GM23248 (cell line): ENCODE measurements around the gene SHMT2. TPM values are rescaled to one million over a fixed set of nuclear protein-coding genes. Genes with fewer than 3 reads are reported as not detected.

Experiments used
- DNase-seq: peaks from one replicate; pipeline ENCODE4 v3.0.0-alpha.2; 2015
- H2AFZ ChIP-seq: fragments of 200-600 bp; sonication (generic); 2 replicates; pipeline ENCODE4 v1.6.1; 2016; ENCODE audit warnings: antibody characterized with exemption
- H3F3A ChIP-seq: fragments of 200-600 bp; sonication (generic); 2 replicates; pipeline ENCODE4 v1.6.1; 2016; ENCODE audit warnings: mild to moderate bottlenecking, antibody characterized with exemption, mixed run types; ENCODE audit not compliant: insufficient read depth
- H3K27ac ChIP-seq: fragments of 200-600 bp; sonication (generic); 2 replicates; pipeline ENCODE4 v1.5.1; 2016; ENCODE audit warnings: mild to moderate bottlenecking
- H3K27me3 ChIP-seq: fragments of 200-600 bp; sonication (generic); replicated peaks from 2 replicates; pipeline ENCODE4 v1.6.1; 2016; ENCODE audit warnings: mild to moderate bottlenecking; ENCODE audit not compliant: insufficient read depth
- H3K36me3 ChIP-seq: fragments of 200-600 bp; sonication (generic); 2 replicates; pipeline ENCODE4 v1.6.1; 2016; ENCODE audit warnings: low read depth, mild to moderate bottlenecking
- H3K4me1 ChIP-seq: fragments of 200-600 bp; sonication (generic); 2 replicates; pipeline ENCODE4 v1.6.1; 2016; ENCODE audit warnings: mild to moderate bottlenecking; ENCODE audit not compliant: insufficient read depth
- H3K4me2 ChIP-seq: fragments of 200-600 bp; sonication (generic); one replicate; pipeline ENCODE4 v1.6.1; 2016; ENCODE audit warnings: mild to moderate bottlenecking; ENCODE audit not compliant: unreplicated experiment
- H3K4me3 ChIP-seq: fragments of 200-600 bp; sonication (generic); 2 replicates; pipeline ENCODE4 v1.5.1; 2016; ENCODE audit warnings: mild to moderate bottlenecking
- H3K79me2 ChIP-seq: fragments of 200-600 bp; sonication (generic); 2 replicates; pipeline ENCODE4 v1.6.1; 2016; ENCODE audit warnings: mild to moderate bottlenecking; ENCODE audit not compliant: insufficient read depth
- H3K9ac ChIP-seq: fragments of 200-600 bp; sonication (generic); 2 replicates; pipeline ENCODE4 v1.6.1; 2016; ENCODE audit warnings: mild to moderate bottlenecking
- H3K9me2 ChIP-seq: fragments of 200-600 bp; sonication (generic); 2 replicates; pipeline ENCODE4 v1.6.1; 2016; ENCODE audit warnings: mixed run types, mild to moderate bottlenecking, moderate library complexity; ENCODE audit not compliant: insufficient read depth
- H3K9me3 ChIP-seq: fragments of 200-600 bp; sonication (generic); one replicate; pipeline ENCODE4 v1.6.1; 2017; ENCODE audit warnings: low read depth
- H4K20me1 ChIP-seq: fragments of 200-600 bp; sonication (generic); 2 replicates; pipeline ENCODE4 v1.6.0; 2016; ENCODE audit not compliant: insufficient read depth
- EZH2 ChIP-seq: fragments of 200-600 bp; sonication (generic); IDR thresholded peaks from 2 replicates; pipeline ENCODE4 v1.6.1; 2018; ENCODE audit warnings: antibody characterized with exemption, mild to moderate bottlenecking; ENCODE audit not compliant: insufficient read depth, poor library complexity, severe bottlenecking
- EZH2phosphoT487 ChIP-seq: fragments of 200-600 bp; sonication (generic); IDR thresholded peaks from 2 replicates; pipeline ENCODE4 v1.6.1; 2018; ENCODE audit warnings: antibody characterized with exemption, moderate library complexity, mild to moderate bottlenecking, low read depth; ENCODE audit not compliant: insufficient read depth
- WGBS, 2 experiments: methylation state at CpG; one replicate each; pipeline ENCODE4 v1.1.6; 2015 to 2017; ENCODE audit warnings: low lambda C conversion rate in 2 of 2, low coverage in 1 of 2; ENCODE audit errors: missing lambda C conversion rate in 2 of 2; 5-methylcytosine and 5-hydroxymethylcytosine counted together
- in situ Hi-C: fragments of 300-500 bp; cut with MboI; formaldehyde crosslinking; loops from 2 replicates; pipeline ENCODE4 v1.15.0; 2020
- polyA plus RNA-seq: library from polyadenylated mRNA; unstranded; fragments of >200 nt; fragmentation: Nextera tagmentation; extraction: Ambion mirVana; gene quantifications from 2 replicates; pipeline ENCODE4 v1.2.1, GENCODE V29; 2016
- total RNA-seq: library from RNA; depleted of rRNA; stranded (reverse); fragments of >200 nt; shearing (Covaris generic); gene quantifications from 2 replicates; pipeline ENCODE4 v1.2.3, GENCODE V29; 2014

SHMT2 gene
- total and polyA plus RNA-seq, 2 experiments from 2014 or later, result 184 to 341 TPM

- TF ChIP-seq EZH2 (no peak), EZH2phosphoT487 (no peak)
- H3K9me2 ChIP-seq, result no peaks in the 10 kb centered on the region
- H3K9ac ChIP-seq, result no peak overlapping the region
- DNase-seq, result no peak
- 75 to 80% methylated on average over 17 to 21 of the region's 21 CpGs for WGBS, 2 experiments
- H4K20me1 ChIP-seq, result no peaks in the 10 kb centered on the region
- no peaks in the 10 kb centered on the region for H3K9me3 ChIP-seq
- in situ Hi-C loops, result no loop called here
- H3K4me2 ChIP-seq, result no peak overlapping the region
- no peaks in the 10 kb centered on the region for H3K4me1 ChIP-seq
- peaks cover 31% of the 10 kb centered on the region for H3F3A ChIP-seq
- H3K79me2 ChIP-seq, result peaks cover 38% of the 10 kb centered on the region
- H2AFZ ChIP-seq, result no peak overlapping the region
- no peak overlapping the region for H3K4me3 ChIP-seq
- no peak overlapping the region for H3K27ac ChIP-seq
- no peaks in the 10 kb centered on the region for H3K27me3 ChIP-seq
- H3K36me3 ChIP-seq, result peaks cover 61% of the 10 kb centered on the region
Measured at GRCh38 chr12:57187222-57188089, 42.1 kb upstream of the SHMT2 start.

GRCh38 chr12:57188090-57188425, 41.5 kb upstream of the SHMT2 start:
- in situ Hi-C loops, result no loop called here
- DNase-seq, result no peak
- Histone ChIP-seq H2AFZ (no peak overlapping the region), H3K27me3 (no peaks in the 10 kb centered on the region), H3K36me3 (peaks cover 63% of the 10 kb centered on the region), H3K4me3 (no peak overlapping the region), H3K4me1 (no peaks in the 10 kb centered on the region), H3F3A (peaks cover 25% of the 10 kb centered on the region), H3K9me3 (no peaks in the 10 kb centered on the region), H3K4me2 (no peak overlapping the region), H3K79me2 (peaks cover 32% of the 10 kb centered on the region), H4K20me1 (no peaks in the 10 kb centered on the region), H3K27ac (no peak overlapping the region), H3K9me2 (no peaks in the 10 kb centered on the region), H3K9ac (no peak overlapping the region)
- TF ChIP-seq EZH2phosphoT487 (no peak), EZH2 (no peak)
- 77 to 79% methylated on average over 8 of the region's 8 CpGs for WGBS, 2 experiments

GRCh38 chr12:57190037-57190436, 39.5 kb upstream of the SHMT2 start:
- no peak overlapping the region for H3K27ac ChIP-seq
- no peaks in the 10 kb centered on the region for H4K20me1 ChIP-seq
- H3K36me3 ChIP-seq, result peaks cover 66% of the 10 kb centered on the region
- no peak overlapping the region for H3K9ac ChIP-seq
- in situ Hi-C loops, result no loop called here
- no peaks in the 10 kb centered on the region for H3K9me3 ChIP-seq
- 90 to 91% methylated on average over 6 of the region's 6 CpGs for WGBS, 2 experiments
- DNase-seq, result peak; percentile 55
- H3K9me2 ChIP-seq, result no peaks in the 10 kb centered on the region
- no peak overlapping the region for H2AFZ ChIP-seq
- peaks cover 25% of the 10 kb centered on the region for H3F3A ChIP-seq
- H3K4me1 ChIP-seq, result no peaks in the 10 kb centered on the region
- H3K4me2 ChIP-seq, result no peak overlapping the region
- no peak overlapping the region for H3K4me3 ChIP-seq
- H3K27me3 ChIP-seq, result no peaks in the 10 kb centered on the region
- peaks cover 25% of the 10 kb centered on the region for H3K79me2 ChIP-seq
- TF ChIP-seq EZH2phosphoT487, result no peak
- no peak for TF ChIP-seq EZH2

GRCh38 chr12:57190821-57191220, 38.7 kb upstream of the SHMT2 start:
- Histone ChIP-seq H4K20me1 (no peaks in the 10 kb centered on the region), H3K9ac (no peak overlapping the region), H3K4me2 (no peak overlapping the region), H3K9me2 (no peaks in the 10 kb centered on the region), H3K79me2 (peaks cover 30% of the 10 kb centered on the region), H3K36me3 (peaks cover 69% of the 10 kb centered on the region), H2AFZ (no peak overlapping the region), H3K27ac (no peak overlapping the region), H3K4me1 (no peaks in the 10 kb centered on the region), H3K4me3 (no peak overlapping the region), H3K27me3 (no peaks in the 10 kb centered on the region), H3K9me3 (no peaks in the 10 kb centered on the region), H3F3A (peaks cover 25% of the 10 kb centered on the region)
- 91 to 93% methylated on average over 23 of the region's 23 CpGs for WGBS, 2 experiments
- TF ChIP-seq EZH2phosphoT487 (no peak), EZH2 (no peak)
- no peak for DNase-seq
- in situ Hi-C loops, result no loop called here
